Mammary epithelial cell (primary cell): ENCODE data around the gene FMN1.
"Not testable (repeated sequence)": the region's sequence is repeated elsewhere in the genome, so short reads cannot be mapped to it uniquely, and the experiment has no call there.

Experiments
- CTCF ChIP-seq, 2 donors: IDR thresholded peaks in 1 of 2; conservative IDR thresholded peaks in 1 of 2; 2 replicates each; pipeline ENCODE4 v1.5.1; 2011 to 2012; ENCODE audit warnings: inconsistent platforms in 2 of 2, low read length in 2 of 2, mild to moderate bottlenecking in 2 of 2, control low read depth in 1 of 2, low read depth in 1 of 2; ENCODE audit not compliant: insufficient read depth in 1 of 2; ENCODE audit errors: extremely low read depth in 1 of 2
- EZH2 ChIP-seq: IDR thresholded peaks from 2 replicates; pipeline ENCODE4 v1.6.1; 2012; ENCODE audit warnings: low read length, inconsistent platforms, borderline replicate concordance

GRCh38 chr15:32846671-32847070 lies 347.8 kb downstream of the FMN1 start:
- not testable (repeated sequence) for TF ChIP-seq CTCF (conservative IDR thresholded peaks at IDR 0.05 in 1 of 2, IDR thresholded peaks at IDR 0.05 in 1 of 2; ENCODE audit: extremely low read depth in 1 of 2, insufficient read depth in 1 of 2, low read depth in 1 of 2, low read length in 2 of 2); EZH2
